Astrocyte (in vitro differentiated cells and primary cell): ENCODE data around the gene ENDOV.

Experiments used
- EZH2 ChIP-seq: IDR thresholded peaks from 2 replicates; pipeline ENCODE4 v1.6.1; 2012; ENCODE audit warnings: mild to moderate bottlenecking, low read length, inconsistent platforms; ENCODE audit not compliant: insufficient read depth
- TF ChIP-seq, protein P1 (sequence below): IDR thresholded peaks from 2 replicates; pipeline ENCODE4 v1.5.1; 2011; ENCODE audit warnings: low read depth, mild to moderate bottlenecking, inconsistent platforms, low read length, moderate library complexity; ENCODE audit not compliant: insufficient read depth

DNA sequence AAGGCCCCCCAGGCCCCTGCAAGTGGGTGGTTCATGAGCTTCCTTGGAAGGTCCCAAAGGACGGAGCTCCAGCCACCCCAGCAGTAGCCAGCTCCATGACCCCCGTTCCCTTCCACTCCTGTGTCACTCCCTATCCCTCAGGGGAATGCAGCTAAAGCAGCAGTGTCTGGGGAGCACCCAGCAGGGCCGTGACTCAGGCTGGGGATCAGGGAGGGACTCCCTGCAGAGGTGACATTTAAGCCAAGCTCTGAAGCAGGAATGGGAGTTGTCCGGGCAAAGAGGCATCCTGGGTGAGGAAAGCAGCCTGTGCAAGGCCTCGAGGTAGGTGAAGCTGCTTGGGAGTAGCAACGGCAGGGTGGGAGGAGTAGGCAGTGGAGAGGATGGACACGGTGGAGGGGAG lies 72.5 kb downstream of the ENDOV start:
- TF ChIP-seq, protein P1, sequence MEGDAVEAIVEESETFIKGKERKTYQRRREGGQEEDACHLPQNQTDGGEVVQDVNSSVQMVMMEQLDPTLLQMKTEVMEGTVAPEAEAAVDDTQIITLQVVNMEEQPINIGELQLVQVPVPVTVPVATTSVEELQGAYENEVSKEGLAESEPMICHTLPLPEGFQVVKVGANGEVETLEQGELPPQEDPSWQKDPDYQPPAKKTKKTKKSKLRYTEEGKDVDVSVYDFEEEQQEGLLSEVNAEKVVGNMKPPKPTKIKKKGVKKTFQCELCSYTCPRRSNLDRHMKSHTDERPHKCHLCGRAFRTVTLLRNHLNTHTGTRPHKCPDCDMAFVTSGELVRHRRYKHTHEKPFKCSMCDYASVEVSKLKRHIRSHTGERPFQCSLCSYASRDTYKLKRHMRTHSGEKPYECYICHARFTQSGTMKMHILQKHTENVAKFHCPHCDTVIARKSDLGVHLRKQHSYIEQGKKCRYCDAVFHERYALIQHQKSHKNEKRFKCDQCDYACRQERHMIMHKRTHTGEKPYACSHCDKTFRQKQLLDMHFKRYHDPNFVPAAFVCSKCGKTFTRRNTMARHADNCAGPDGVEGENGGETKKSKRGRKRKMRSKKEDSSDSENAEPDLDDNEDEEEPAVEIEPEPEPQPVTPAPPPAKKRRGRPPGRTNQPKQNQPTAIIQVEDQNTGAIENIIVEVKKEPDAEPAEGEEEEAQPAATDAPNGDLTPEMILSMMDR, result no peak
- no peak for TF ChIP-seq EZH2
